Activated CD8-positive, alpha-beta T cell treated with anti-CD3 and anti-CD28 coated beads for 36 hours (primary cell): ENCODE data around the gene TRPM7. TPM values are rescaled to one million over a fixed set of nuclear protein-coding genes. Genes with fewer than 3 reads are reported as not detected.
"Not testable (repeated sequence)": the region's sequence is repeated elsewhere in the genome, so short reads cannot be mapped to it uniquely, and the experiment has no call there.

Experiments used
- ATAC-seq: fragments of 200-7000 bp; cut with Tn5 transposase; one replicate; pipeline ENCODE4 v1.10.0; 2021; ENCODE audit warnings: mild to moderate bottlenecking, moderate library complexity
- CTCF ChIA-PET: fragments of 350-600 bp; sonication (Branson Sonifier 250); formaldehyde crosslinking; loops from one replicate; lab custom pipeline; 2021; ENCODE audit warnings: antibody characterized with exemption; lab: Charles Lee
- POLR2A ChIA-PET: fragments of 350-600 bp; sonication (Branson Sonifier 250); formaldehyde crosslinking; loops from one replicate; lab custom pipeline; 2021; ENCODE audit warnings: antibody characterized with exemption; lab: Charles Lee
- DNase-seq: peaks from one replicate; pipeline ENCODE4 v3.0.0-alpha.2; 2020
- H3K27ac Mint-ChIP-seq: one replicate; pipeline ENCODE4 v1.8.0; 2021; ENCODE audit warnings: mild to moderate bottlenecking, mixed read lengths
- H3K27me3 Mint-ChIP-seq: one replicate; pipeline ENCODE4 v1.8.0; 2021; ENCODE audit warnings: mixed read lengths
- H3K36me3 Mint-ChIP-seq: one replicate; pipeline ENCODE4 v1.8.0; 2021; ENCODE audit warnings: low read depth, mixed read lengths
- H3K4me1 Mint-ChIP-seq: one replicate; pipeline ENCODE4 v1.8.0; 2021; ENCODE audit warnings: low read depth, mixed read lengths
- H3K4me3 Mint-ChIP-seq: one replicate; pipeline ENCODE4 v1.8.0; 2021; ENCODE audit warnings: mild to moderate bottlenecking, moderate library complexity, mixed read lengths
- H3K9me3 Mint-ChIP-seq: one replicate; pipeline ENCODE4 v1.8.0; 2021; ENCODE audit warnings: mixed read lengths
- intact Hi-C: fragments of 100-400 bp; cut with micrococcal nuclease; formaldehyde crosslinking; loops from one replicate; pipeline ENCODE4 v1.10.0; 2022
- total RNA-seq, 2 experiments: library from RNA; stranded (reverse); gene quantifications; one replicate each; pipeline ENCODE4 v1.2.3, GENCODE V29; 2021
- TF ChIP-seq, protein P1 (sequence below): fragments of 200-600 bp; IDR thresholded peaks from one replicate; pipeline ENCODE4 v1.8.0; 2022; ENCODE audit warnings: antibody characterized with exemption, mild to moderate bottlenecking

Gene TRPM7
- total RNA-seq, 2 experiments from 2014 or later = 38.2 to 38.8 TPM

DNA sequence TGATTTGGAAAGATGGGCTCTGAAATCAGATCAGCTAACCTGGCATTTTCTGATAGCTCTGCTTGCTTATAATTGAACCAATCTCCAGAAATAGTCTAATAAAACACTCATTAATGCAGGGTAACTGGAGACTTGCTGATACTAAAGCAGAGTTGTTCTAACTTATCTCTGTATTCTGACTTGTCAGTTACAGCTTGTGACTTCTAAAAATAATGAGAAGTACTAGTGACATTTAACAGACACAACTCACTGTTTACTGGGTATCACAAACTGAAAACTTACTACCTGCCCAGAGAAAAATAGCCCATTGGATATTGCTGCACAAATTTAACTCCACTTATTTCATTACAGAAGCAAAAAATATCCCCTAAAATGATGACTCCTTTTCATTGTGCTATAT is 24.0 kb upstream of the TRPM7 start:
- ChIA-PET CTCF (no interaction called here), POLR2A (no interaction called here)
- Mint-ChIP-seq H3K27me3 (no peaks in the 10 kb centered on the region), H3K27ac (no peak overlapping the region), H3K4me1 (no peaks in the 10 kb centered on the region), H3K36me3 (peaks cover 9% of the 10 kb centered on the region), H3K4me3 (no peak overlapping the region), H3K9me3 (no peaks in the 10 kb centered on the region)
- intact Hi-C loops = no loop called here
- TF ChIP-seq, protein P1, sequence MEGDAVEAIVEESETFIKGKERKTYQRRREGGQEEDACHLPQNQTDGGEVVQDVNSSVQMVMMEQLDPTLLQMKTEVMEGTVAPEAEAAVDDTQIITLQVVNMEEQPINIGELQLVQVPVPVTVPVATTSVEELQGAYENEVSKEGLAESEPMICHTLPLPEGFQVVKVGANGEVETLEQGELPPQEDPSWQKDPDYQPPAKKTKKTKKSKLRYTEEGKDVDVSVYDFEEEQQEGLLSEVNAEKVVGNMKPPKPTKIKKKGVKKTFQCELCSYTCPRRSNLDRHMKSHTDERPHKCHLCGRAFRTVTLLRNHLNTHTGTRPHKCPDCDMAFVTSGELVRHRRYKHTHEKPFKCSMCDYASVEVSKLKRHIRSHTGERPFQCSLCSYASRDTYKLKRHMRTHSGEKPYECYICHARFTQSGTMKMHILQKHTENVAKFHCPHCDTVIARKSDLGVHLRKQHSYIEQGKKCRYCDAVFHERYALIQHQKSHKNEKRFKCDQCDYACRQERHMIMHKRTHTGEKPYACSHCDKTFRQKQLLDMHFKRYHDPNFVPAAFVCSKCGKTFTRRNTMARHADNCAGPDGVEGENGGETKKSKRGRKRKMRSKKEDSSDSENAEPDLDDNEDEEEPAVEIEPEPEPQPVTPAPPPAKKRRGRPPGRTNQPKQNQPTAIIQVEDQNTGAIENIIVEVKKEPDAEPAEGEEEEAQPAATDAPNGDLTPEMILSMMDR = no peak
- ATAC-seq = no peak
- DNase-seq = no peak

- ATAC-seq (no peak), DNase-seq (no peak)
- no peaks in the 10 kb centered on the region for H3K4me1 Mint-ChIP-seq
- CTCF ChIA-PET = no interaction called here
- no peak overlapping the region for H3K4me3 Mint-ChIP-seq
- no peaks in the 10 kb centered on the region for H3K27me3 Mint-ChIP-seq
- H3K27ac Mint-ChIP-seq = no peak overlapping the region
- TF ChIP-seq, protein P1 = no peak
- intact Hi-C loops = no loop called here
- POLR2A ChIA-PET = no interaction called here
- H3K36me3 Mint-ChIP-seq = peaks cover 9% of the 10 kb centered on the region
- no peaks in the 10 kb centered on the region for H3K9me3 Mint-ChIP-seq
Measured at GRCh38 chr15:50707878-50708427, 21.4 kb upstream of the TRPM7 start.

DNA sequence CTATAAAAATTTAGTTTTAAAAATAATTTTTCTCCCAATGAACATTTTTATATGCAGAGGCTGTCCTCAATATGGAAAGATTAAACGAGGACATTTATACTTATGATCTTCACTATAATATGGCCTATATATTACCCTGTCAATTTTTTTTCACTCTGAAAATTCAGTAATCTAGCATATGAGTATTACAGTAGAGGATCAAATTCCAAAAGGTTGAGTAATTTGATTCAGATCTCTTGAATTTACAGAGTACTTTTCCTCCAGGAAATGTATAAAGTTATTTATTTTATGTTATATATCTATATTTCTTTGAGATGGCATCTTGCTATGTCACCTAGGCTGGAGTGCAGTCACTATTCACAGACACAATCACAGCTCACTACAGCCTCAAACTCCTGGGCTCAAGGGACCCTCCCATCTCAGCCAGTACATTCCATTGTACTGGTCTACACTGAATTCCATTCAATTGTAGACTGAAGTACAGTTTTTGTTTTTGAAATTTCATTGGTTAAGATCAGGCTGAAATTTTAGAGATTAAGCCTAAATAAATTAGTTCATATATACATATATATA is 16.3 kb upstream of the TRPM7 start:
- intact Hi-C loops = no loop called here
- Mint-ChIP-seq H3K36me3 (peaks cover 7% of the 10 kb centered on the region), H3K27ac (no peak overlapping the region), H3K4me1 (no peaks in the 10 kb centered on the region), H3K9me3 (no peaks in the 10 kb centered on the region), H3K4me3 (no peak overlapping the region), H3K27me3 (no peaks in the 10 kb centered on the region)
- POLR2A ChIA-PET = no interaction called here
- CTCF ChIA-PET = no interaction called here
- TF ChIP-seq, protein P1 = no peak
- DNase-seq (no peak), ATAC-seq (no peak)

- DNase-seq (no peak), ATAC-seq (no peak)
- no peaks in the 10 kb centered on the region for H3K4me1 Mint-ChIP-seq
- intact Hi-C loops = no loop called here
- H3K27me3 Mint-ChIP-seq = no peaks in the 10 kb centered on the region
- H3K4me3 Mint-ChIP-seq = no peak overlapping the region
- CTCF ChIA-PET = interaction anchor here (1.0 kb wide), 1 partner anchor 110 kb away, joined by 5 read pairs; no protein-coding TSS in a partner anchor
- H3K27ac Mint-ChIP-seq = no peak overlapping the region
- POLR2A ChIA-PET = no interaction called here
- TF ChIP-seq, protein P1 = no peak
- no peaks in the 10 kb centered on the region for H3K9me3 Mint-ChIP-seq
- H3K36me3 Mint-ChIP-seq = no peaks in the 10 kb centered on the region
Measured at GRCh38 chr15:50698101-50698500, 11.5 kb upstream of the TRPM7 start.

DNA sequence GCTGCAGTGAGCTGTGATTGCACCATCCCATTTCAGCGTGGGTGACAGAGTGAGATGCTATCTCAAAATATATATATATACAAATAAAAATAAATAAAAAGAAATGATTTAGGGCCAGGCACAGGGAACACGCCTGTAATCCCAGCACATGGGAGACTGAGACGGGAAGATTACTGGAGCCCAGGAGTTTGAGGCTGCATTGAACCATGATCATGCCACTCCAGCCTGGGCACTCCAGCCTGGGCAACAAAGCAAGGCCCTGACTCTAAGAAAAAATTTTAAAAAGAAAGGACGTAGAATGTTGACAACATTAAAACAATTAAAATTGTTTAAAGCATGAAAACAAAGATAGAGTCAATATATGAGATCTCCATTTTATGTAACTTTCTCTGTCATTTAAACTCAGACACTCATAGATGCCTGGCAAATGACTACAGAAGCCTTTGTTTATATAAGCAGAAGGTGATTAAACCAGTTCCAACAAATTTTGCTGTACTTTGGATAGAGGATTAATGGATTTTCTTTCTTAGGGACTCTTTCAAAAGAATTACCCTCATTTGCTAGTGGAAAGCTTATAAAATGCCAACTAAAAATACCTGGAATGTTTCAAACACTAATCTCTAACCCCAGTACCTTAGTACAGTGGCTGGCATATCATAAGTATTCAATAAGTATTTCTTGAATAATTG is 10.7 kb upstream of the TRPM7 start:
- TF ChIP-seq, protein P1 = no peak
- intact Hi-C loops = no loop called here
- Mint-ChIP-seq H3K4me1 (no peaks in the 10 kb centered on the region), H3K9me3 (no peaks in the 10 kb centered on the region), H3K27ac (no peak overlapping the region), H3K4me3 (no peak overlapping the region), H3K36me3 (no peaks in the 10 kb centered on the region), H3K27me3 (no peaks in the 10 kb centered on the region)
- CTCF ChIA-PET = no interaction called here
- DNase-seq (no peak), ATAC-seq (no peak)
- POLR2A ChIA-PET = no interaction called here

DNA sequence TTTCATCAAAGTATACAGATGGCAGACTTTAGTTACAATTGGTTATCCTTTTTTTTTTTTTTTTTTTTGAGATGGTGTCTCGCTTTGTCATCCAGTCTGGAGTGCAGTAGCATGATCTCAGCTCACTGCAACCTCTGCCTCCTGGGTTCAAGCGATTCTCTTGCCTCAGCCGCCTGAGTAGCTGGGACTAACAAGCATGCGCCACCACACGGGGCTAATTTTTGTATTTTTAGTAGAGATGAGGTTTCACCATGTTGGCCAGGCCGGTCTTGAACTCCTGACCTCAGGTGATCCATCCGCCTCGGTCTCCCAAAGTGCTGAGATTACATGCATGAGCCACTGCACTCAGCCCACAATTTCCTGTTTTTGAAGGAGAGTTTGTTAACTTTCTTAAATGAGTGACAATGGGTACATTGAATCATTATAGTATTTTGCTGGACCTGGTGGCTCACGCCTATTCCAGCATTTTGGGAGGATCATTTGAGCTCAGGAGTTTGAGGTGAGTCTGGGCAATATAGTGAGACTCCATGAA is 8.1 kb upstream of the TRPM7 start:
- DNase-seq = peak; percentile 33
- intact Hi-C loops, H3K27me3 Mint-ChIP-seq, H3K4me1 Mint-ChIP-seq, H3K36me3 Mint-ChIP-seq, CTCF ChIA-PET, H3K27ac Mint-ChIP-seq, H3K4me3 Mint-ChIP-seq, POLR2A ChIA-PET, H3K9me3 Mint-ChIP-seq: not testable (repeated sequence)
- ATAC-seq = peak; percentile 30
